GM12801 (cell line): ENCODE measurements around the gene NUFIP1.

Experiments
- TF ChIP-seq, protein P1 (sequence below): IDR thresholded peaks from one replicate; pipeline ENCODE4 v1.5.1; 2011; ENCODE audit warnings: control low read depth; ENCODE audit not compliant: insufficient read length; ENCODE audit errors: extremely low read depth

Gene NUFIP1

DNA sequence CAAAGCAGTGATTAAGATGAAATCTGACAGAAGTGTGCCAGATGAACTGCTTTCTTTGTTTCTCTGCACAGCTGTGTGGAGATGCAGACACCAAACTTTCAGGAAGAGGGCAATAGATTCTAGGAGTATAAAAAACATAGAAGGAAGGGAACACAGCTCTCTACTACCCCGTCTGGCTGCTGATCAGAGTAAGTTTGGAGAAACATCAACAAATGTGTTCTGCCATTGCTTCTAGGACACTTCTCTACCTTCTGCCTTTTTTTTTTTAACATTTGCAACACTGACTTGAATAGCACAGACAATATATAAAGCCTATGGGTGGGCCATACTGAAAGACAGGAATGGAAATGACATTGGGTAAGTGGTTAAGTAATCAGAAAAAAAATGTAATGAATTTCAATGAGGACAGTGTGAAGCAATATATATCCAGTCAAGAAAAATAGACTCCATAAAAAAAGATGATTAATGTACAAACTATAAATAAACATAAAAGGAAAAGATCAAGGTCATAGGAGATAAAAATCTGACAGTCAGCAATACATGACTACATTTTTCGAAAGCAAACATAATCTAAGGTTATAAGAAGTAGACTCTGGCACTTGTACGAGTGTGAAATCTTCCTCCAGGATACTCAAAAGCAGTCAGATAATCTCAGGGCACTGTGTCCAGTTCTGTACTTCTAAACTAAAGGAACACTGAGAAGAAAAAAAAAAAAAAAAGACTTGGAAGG, 21.4 kb downstream of the NUFIP1 start:
- TF ChIP-seq, protein P1, sequence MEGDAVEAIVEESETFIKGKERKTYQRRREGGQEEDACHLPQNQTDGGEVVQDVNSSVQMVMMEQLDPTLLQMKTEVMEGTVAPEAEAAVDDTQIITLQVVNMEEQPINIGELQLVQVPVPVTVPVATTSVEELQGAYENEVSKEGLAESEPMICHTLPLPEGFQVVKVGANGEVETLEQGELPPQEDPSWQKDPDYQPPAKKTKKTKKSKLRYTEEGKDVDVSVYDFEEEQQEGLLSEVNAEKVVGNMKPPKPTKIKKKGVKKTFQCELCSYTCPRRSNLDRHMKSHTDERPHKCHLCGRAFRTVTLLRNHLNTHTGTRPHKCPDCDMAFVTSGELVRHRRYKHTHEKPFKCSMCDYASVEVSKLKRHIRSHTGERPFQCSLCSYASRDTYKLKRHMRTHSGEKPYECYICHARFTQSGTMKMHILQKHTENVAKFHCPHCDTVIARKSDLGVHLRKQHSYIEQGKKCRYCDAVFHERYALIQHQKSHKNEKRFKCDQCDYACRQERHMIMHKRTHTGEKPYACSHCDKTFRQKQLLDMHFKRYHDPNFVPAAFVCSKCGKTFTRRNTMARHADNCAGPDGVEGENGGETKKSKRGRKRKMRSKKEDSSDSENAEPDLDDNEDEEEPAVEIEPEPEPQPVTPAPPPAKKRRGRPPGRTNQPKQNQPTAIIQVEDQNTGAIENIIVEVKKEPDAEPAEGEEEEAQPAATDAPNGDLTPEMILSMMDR = no peak

DNA sequence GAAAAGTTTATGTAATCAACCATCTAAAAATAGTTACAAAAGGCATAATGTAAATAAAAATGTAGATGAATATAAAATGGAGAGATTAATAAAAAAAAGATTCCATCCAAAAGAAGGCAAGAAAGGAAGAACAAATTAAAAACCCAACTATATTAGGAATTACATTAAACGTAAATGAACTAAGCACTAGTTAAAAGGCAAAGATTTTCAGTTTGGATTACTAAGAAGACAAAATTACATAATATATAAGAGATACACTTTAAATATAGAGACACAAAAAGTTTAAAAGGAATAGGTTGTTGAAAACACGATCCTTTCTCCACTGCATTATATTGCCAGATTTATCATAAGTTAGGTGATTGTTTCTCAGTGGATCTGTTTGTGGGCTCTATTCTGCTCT, 27.3 kb downstream of the NUFIP1 start:
- TF ChIP-seq, protein P1 = no peak

DNA sequence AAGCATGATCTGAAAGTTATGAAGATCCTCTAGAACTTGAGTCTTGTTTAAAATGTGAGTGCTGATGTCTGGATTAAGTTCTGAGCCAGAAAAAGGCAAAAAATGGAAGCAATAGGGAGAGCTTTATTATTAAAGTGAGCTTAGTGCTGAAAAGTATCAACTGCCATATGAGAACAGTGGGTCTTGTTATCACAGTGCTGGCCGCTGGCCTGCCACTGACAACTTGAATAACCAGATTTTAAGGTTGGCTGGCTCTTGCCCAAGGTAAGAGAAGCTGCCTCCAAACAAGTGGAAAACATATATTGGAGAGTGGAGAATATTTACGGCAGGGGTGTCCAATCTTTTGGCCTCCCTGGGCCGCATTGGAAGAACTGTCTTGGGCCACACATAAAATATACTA, 33.9 kb downstream of the NUFIP1 start:
- TF ChIP-seq, protein P1 = no peak

DNA sequence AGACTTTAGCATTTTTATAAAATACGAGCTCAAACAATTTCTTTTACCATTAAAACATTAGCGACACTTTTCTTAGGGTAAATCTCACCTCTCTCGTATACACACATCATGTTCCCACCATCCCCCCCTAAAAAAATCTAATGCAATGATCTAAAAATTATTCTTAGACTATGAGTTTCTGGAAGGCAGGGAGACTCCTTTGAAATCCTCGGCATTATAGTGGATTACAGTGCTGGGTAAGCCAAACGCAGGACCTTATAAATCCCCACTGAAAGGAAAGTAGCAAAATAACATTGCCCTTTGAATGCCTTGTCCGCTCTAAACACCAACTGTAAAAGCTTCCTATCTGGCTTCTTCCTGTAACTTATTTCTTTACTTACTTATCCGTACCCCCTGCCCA, 35.0 kb downstream of the NUFIP1 start:
- TF ChIP-seq, protein P1 = no peak

DNA sequence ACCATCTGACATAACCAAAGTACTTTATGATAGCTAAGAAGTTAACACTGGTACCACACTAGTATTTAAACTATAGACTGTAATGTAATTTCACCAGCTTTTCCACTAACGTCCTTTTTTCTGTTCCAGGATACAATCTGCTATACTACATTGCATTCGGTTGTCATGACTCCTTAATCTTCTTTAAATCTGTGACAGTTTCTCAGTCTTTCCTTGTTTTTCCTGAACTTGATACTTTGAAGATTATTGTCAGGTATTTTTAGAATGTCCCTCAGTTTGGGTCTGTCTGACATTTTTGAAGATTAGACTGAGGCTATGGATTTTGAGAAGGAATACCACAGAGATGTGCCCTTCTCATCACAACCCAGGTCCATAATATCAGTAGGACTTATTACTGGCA, 36.6 kb downstream of the NUFIP1 start:
- TF ChIP-seq, protein P1 = no peak

DNA sequence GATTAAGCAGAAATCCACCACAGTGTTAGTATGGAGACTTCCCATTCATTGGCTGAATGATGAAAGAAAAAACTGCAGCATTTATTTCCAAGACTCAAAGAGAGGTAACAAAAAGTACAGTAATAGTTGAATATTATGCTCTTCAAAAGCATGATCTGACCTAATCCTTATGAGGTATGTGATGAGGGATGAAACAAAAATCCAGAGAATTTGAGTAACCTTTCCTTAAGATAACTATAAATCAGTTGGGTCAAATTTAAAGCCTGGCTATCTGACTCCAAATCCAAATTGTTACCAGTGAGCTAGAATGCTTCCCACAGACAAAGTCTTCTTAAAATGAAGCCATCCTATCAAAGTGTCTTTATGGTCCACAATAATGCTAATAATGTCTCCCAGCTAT, 38.1 kb downstream of the NUFIP1 start:
- TF ChIP-seq, protein P1 = no peak

DNA sequence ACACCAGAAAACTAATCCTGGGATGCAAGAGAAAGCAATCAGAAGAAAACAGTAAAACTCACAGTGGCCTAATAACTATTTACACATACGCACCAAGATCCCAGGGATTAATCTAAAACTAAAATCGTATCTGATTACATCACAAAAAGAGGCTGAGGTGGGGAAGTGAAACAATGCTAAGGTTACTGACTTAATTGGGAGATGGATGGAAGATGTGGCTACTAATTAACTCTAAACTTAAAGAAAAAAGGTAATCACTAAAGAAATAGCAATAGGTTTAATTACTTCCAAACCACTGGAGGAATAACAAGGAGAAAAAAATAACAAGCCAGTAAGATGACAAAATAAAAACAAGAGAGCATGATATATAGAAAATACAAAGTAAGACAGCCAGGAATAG, 50.4 kb downstream of the NUFIP1 start:
- TF ChIP-seq, protein P1 = no peak
